Measurements from ENCODE around the gene PLPPR1.

- TF ChIP-seq PATZ1 (CRISPR knock-in tag; IDR thresholded peaks at IDR 0.05; ENCODE audit: borderline replicate concordance): no peak
- TF ChIP-seq ZFP3 (CRISPR knock-in tag; IDR thresholded peaks at IDR 0.05): no peak
- no peak for TF ChIP-seq TOX (CRISPR knock-in tag; IDR thresholded peaks at IDR 0.05; ENCODE audit: borderline replicate concordance)
Observed at GRCh38 chr9:101232405-101232977, 204.0 kb downstream of the PLPPR1 start.
